H1 (cell line): ENCODE measurements around the gene RGS6. TPM values are rescaled to one million over a fixed set of nuclear protein-coding genes. Genes with fewer than 3 reads are reported as not detected.

Source experiments
- CTCF ChIA-PET: fragments of 300-600 bp; sonication (Branson Sonifier 250); formaldehyde crosslinking; loops from one replicate; lab custom pipeline; 2021; ENCODE audit not compliant: partially characterized antibody; lab: Charles Lee
- POLR2A ChIA-PET: fragments of 300-600 bp; sonication (Branson Sonifier 250); formaldehyde crosslinking; loops from one replicate; lab custom pipeline; 2021; ENCODE audit warnings: inconsistent platforms; ENCODE audit not compliant: partially characterized antibody; lab: Charles Lee
- DNase-seq, 2 experiments: peaks; one replicate each; pipeline versions ENCODE4 v3.0.0 to v3.0.0-alpha.2; 2010 to 2022; ENCODE audit warnings: low spot score in 2 of 2, low read depth in 1 of 2, mixed read lengths in 1 of 2
- FAIRE-seq: peaks from 2 replicates; lab custom pipeline; 2011; peaks lifted over from hg19 to GRCh38; lab: Jason Lieb, UNC
- H2AFZ ChIP-seq: 2 replicates; pipeline ENCODE4 v1.8.1; 2012; ENCODE audit warnings: low read length, inconsistent platforms
- H2AK5ac ChIP-seq: 2 replicates; pipeline ENCODE4 v1.6.1; 2013; ENCODE audit warnings: low read depth, low read length
- H2BK120ac ChIP-seq: replicated peaks from 2 replicates; pipeline ENCODE3; 2013; ENCODE audit warnings: low read depth, low read length, inconsistent platforms
- H2BK12ac ChIP-seq: 2 replicates; pipeline ENCODE4 v1.6.1; 2013; ENCODE audit warnings: low read depth, low read length
- H2BK15ac ChIP-seq: 2 replicates; pipeline ENCODE4 v1.6.1; 2013; ENCODE audit warnings: low read length
- H2BK20ac ChIP-seq: 2 replicates; pipeline ENCODE4 v1.6.1; 2013; ENCODE audit warnings: low read length
- H2BK5ac ChIP-seq: 2 replicates; pipeline ENCODE4 v1.6.1; 2013; ENCODE audit warnings: low read depth, low read length
- H3K14ac ChIP-seq: 2 replicates; pipeline ENCODE4 v1.6.1; 2013; ENCODE audit warnings: inconsistent platforms; ENCODE audit not compliant: insufficient read length
- H3K18ac ChIP-seq: 2 replicates; pipeline ENCODE4 v1.6.1; 2013; ENCODE audit warnings: low read length; ENCODE audit errors: extremely low read depth
- H3K23ac ChIP-seq: 2 replicates; pipeline ENCODE4 v1.6.1; 2013; ENCODE audit warnings: inconsistent platforms; ENCODE audit not compliant: insufficient read length
- H3K23me2 ChIP-seq: 2 replicates; pipeline ENCODE4 v1.6.1; 2013; ENCODE audit warnings: low read depth, low read length
- H3K27ac ChIP-seq: 2 replicates; pipeline ENCODE4 v1.6.1; 2011; ENCODE audit warnings: low read depth, low read length, inconsistent platforms
- H3K27me3 ChIP-seq, 4 experiments: replicated peaks in 1 of 4; 1 replicate in 1 of 4; 2 replicates in 3 of 4; pipeline versions ENCODE4 v1.6.1 to v1.8.1; 2011 to 2013; ENCODE audit warnings: low read length in 3 of 4, mild to moderate bottlenecking in 3 of 4, inconsistent platforms in 2 of 4, mixed read lengths in 2 of 4, moderate library complexity in 1 of 4; ENCODE audit not compliant: control insufficient read depth in 3 of 4, insufficient read depth in 3 of 4; ENCODE audit errors: extremely low read depth in 1 of 4
- H3K36me3 ChIP-seq, 4 experiments: 2 replicates each; pipeline versions ENCODE4 v1.6.1 to v1.8.1; 2011 to 2013; ENCODE audit warnings: mild to moderate bottlenecking in 4 of 4, low read length in 3 of 4, moderate library complexity in 2 of 4, control low read depth in 1 of 4, inconsistent platforms in 1 of 4; ENCODE audit not compliant: insufficient read depth in 4 of 4, control insufficient read depth in 2 of 4
- H3K4ac ChIP-seq: replicated peaks from 2 replicates; pipeline ENCODE3; 2013; ENCODE audit warnings: low read length, low read depth, mixed read lengths, inconsistent platforms; ENCODE audit not compliant: insufficient read length
- H3K4me1 ChIP-seq, 4 experiments: replicated peaks in 1 of 4; 1 replicate in 1 of 4; 2 replicates in 3 of 4; pipeline versions ENCODE4 v1.6.1 to v1.8.1; 2011 to 2013; ENCODE audit warnings: low read length in 3 of 4, inconsistent platforms in 2 of 4, mixed read lengths in 1 of 4; ENCODE audit not compliant: insufficient read depth in 4 of 4, control insufficient read depth in 3 of 4
- H3K4me2 ChIP-seq, 2 experiments: 2 replicates each; pipeline versions ENCODE4 v1.6.1 to v1.8.1; 2011 to 2013; ENCODE audit warnings: low read depth in 2 of 2, low read length in 2 of 2, control low read depth in 1 of 2, inconsistent platforms in 1 of 2, mild to moderate bottlenecking in 1 of 2; ENCODE audit not compliant: insufficient read depth in 1 of 2
- H3K4me3 ChIP-seq, 4 experiments: fragments of 200-600, 300-600 bp in 1 of 4; sonication (generic), shearing (Covaris generic), sonication (Bioruptor Twin) in 1 of 4; 2 replicates each; pipeline versions ENCODE4 v1.5.1 to v1.8.1; 2011 to 2016; ENCODE audit warnings: low read length in 4 of 4, low read depth in 3 of 4, control low read depth in 2 of 4, inconsistent platforms in 2 of 4, mild to moderate bottlenecking in 2 of 4, mixed read lengths in 1 of 4, moderate library complexity in 1 of 4; ENCODE audit not compliant: insufficient read depth in 2 of 4; ENCODE audit errors: extremely low read depth in 1 of 4
- H3K56ac ChIP-seq: replicated peaks from 2 replicates; pipeline ENCODE3; 2013; ENCODE audit warnings: low read depth, mild to moderate bottlenecking, mixed read lengths, low read length, inconsistent platforms; ENCODE audit not compliant: insufficient read length
- H3K79me1 ChIP-seq: 2 replicates; pipeline ENCODE4 v1.6.1; 2013; ENCODE audit warnings: low read depth, low read length, control low read depth
- H3K79me2 ChIP-seq, 2 experiments: 2 replicates each; pipeline versions ENCODE4 v1.6.1 to v1.8.1; 2012 to 2013; ENCODE audit warnings: low read length in 2 of 2, mild to moderate bottlenecking in 2 of 2, inconsistent platforms in 1 of 2; ENCODE audit not compliant: insufficient read depth in 2 of 2, control insufficient read depth in 1 of 2
- H3K9ac ChIP-seq, 4 experiments: replicated peaks in 1 of 4; 1 replicate in 1 of 4; 2 replicates in 3 of 4; pipeline versions ENCODE4 v1.6.1 to v1.8.1; 2011 to 2013; ENCODE audit warnings: low read depth in 3 of 4, low read length in 3 of 4, control low read depth in 2 of 4, mild to moderate bottlenecking in 2 of 4, moderate library complexity in 2 of 4, inconsistent platforms in 1 of 4; ENCODE audit errors: extremely low read depth in 1 of 4
- H3K9me3 ChIP-seq, 2 experiments: 2 replicates each; pipeline versions ENCODE4 v1.6.1 to v1.8.1; 2012 to 2013; ENCODE audit warnings: mild to moderate bottlenecking in 2 of 2, moderate library complexity in 2 of 2, control low read depth in 1 of 2, inconsistent platforms in 1 of 2, low read depth in 1 of 2, low read length in 1 of 2, mixed read lengths in 1 of 2; ENCODE audit not compliant: insufficient read depth in 2 of 2
- H4K20me1 ChIP-seq, 2 experiments: replicated peaks in 1 of 2; 2 replicates each; pipeline versions ENCODE3 to v1.8.1; 2011 to 2013; ENCODE audit warnings: inconsistent platforms in 2 of 2, low read length in 2 of 2, mild to moderate bottlenecking in 1 of 2; ENCODE audit not compliant: insufficient read depth in 2 of 2, control insufficient read depth in 1 of 2
- H4K5ac ChIP-seq: 2 replicates; pipeline ENCODE4 v1.6.1; 2013; ENCODE audit warnings: low read length, low read depth, mixed read lengths, inconsistent platforms; ENCODE audit not compliant: insufficient read length
- H4K8ac ChIP-seq: 2 replicates; pipeline ENCODE4 v1.8.0; 2013; ENCODE audit warnings: mild to moderate bottlenecking, moderate library complexity, low read length, inconsistent platforms; ENCODE audit not compliant: insufficient read depth; ENCODE audit errors: extremely low read depth
- H4K91ac ChIP-seq: replicated peaks from 2 replicates; pipeline ENCODE3; 2013; ENCODE audit warnings: low read length, mixed read lengths, inconsistent platforms; ENCODE audit not compliant: insufficient read length
- MAFK ChIP-seq: IDR thresholded peaks from 2 replicates; pipeline ENCODE4 v1.6.1; 2012; ENCODE audit warnings: low read depth, mild to moderate bottlenecking, improper control_type of control experiment, low read length
- SIRT6 ChIP-seq: IDR thresholded peaks from one replicate; pipeline ENCODE4 v1.7.1; 2012; ENCODE audit warnings: low read length, inconsistent platforms
- WGBS, 2 experiments: shearing (Covaris generic) in 1 of 2; methylation state at CpG; one replicate each; pipeline versions ENCODE4 v1.1.6 to v1.1.7; 2013 to 2015; ENCODE audit warnings: low lambda C conversion rate in 2 of 2, mixed read lengths in 2 of 2, inconsistent platforms in 1 of 2, low coverage in 1 of 2, missing lambda C conversion rate in 1 of 2; ENCODE audit not compliant: insufficient replicate concordance in 2 of 2, insufficient coverage in 1 of 2, insufficient read length in 1 of 2; ENCODE audit errors: extremely low coverage in 1 of 2, missing lambda C conversion rate in 1 of 2; 5-methylcytosine and 5-hydroxymethylcytosine counted together
- polyA plus RNA-seq, 7 experiments: library from polyadenylated mRNA; depleted of rRNA in 3 of 7; stranded (reverse) in 5 of 7; unstranded in 2 of 7; fragments of >200 nt in 5 of 7; fragments of 200-250 nt in 2 of 7; gene quantifications; 1 replicate in 5 of 7; 2 replicates in 1 of 7; 4 replicates in 1 of 7; pipeline versions ENCODE4 v1.2.1 to v1.2.3, GENCODE V29; 2011 to 2013; ENCODE audit warnings: missing spikeins in 2 of 7, mixed read lengths in 2 of 7
- total RNA-seq: library from RNA; stranded (reverse); fragmentation: NEBNext Ultra II Directional; extraction: Animal tissue kit (Norgen Biotek cat#: 25700); gene quantifications from 2 replicates; pipeline ENCODE4 v1.2.1, GENCODE V29; 2021

The RGS6 gene
- total and polyA plus RNA-seq, 2 of the 8 experiments (the other 6 are each of a cell fraction or from before 2014, with no cell fraction given) = 0.26 to 1.1 TPM

DNA sequence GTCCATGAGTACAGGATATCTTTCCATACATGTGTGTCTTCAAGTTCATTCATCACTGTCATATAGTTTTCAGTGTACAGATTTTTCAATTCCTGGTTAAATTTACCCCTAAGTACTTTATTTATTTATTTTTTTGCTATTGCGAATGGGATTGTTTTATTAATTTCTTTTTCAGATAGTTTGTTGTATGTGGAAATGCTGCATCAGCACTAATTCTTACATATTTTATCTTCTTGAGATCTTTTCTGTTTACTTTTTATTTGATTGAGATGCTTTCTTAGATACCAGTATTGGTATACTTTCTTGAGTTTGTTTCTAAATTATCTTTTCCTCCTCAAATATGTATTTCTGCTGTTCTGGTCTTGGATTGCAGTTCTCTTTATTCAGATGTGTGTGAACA lies 148.9 kb downstream of the RGS6 start:
- Histone ChIP-seq H4K91ac (no peak overlapping the region), H3K23me2 (no peaks in the 10 kb centered on the region), H2BK15ac (no peak overlapping the region), H4K5ac (no peak overlapping the region), H2BK12ac (no peak overlapping the region), H3K4me3 (no peak overlapping the region), H2AFZ (no peak overlapping the region), H3K27me3 (no peaks in the 10 kb centered on the region), H3K79me1 (no peaks in the 10 kb centered on the region), H3K56ac (no peak overlapping the region), H3K27ac (no peak overlapping the region), H4K20me1 (no peaks in the 10 kb centered on the region), H3K4ac (no peak overlapping the region), H3K23ac (no peak overlapping the region), H4K8ac (no peak overlapping the region), H3K4me1 (peaks cover 0 to 3% (median 0%) of the 10 kb centered on the region in 4 experiments; a peak in 2 of 7 replicates), H2AK5ac (no peak overlapping the region), H3K18ac (no peak overlapping the region), H3K79me2 (no peaks in the 10 kb centered on the region), H3K9me3 (peaks cover 6 to 13% of the 10 kb centered on the region in 2 experiments; a peak in 3 of 4 replicates), H3K14ac (no peak overlapping the region), H3K9ac (no peak overlapping the region), H3K4me2 (no peak overlapping the region), H2BK5ac (no peak overlapping the region), H2BK20ac (no peak overlapping the region), H2BK120ac (no peak overlapping the region), H3K36me3 (no peaks in the 10 kb centered on the region)
- FAIRE-seq (no peak), DNase-seq (no peak)
- POLR2A ChIA-PET = no interaction called here
- peak; percentile 71; the same call in 1 of the 2 replicates for TF ChIP-seq MAFK
- TF ChIP-seq SIRT6 = no peak
- WGBS, 2 experiments = 85% methylated on average over 1 of the region's 1 CpG; no CpG with 5 or more reads in 1 of the 2 experiments
- CTCF ChIA-PET = interaction anchor here (0.6 kb wide), 1 partner anchor 22 kb away, joined by 3 read pairs; no protein-coding TSS in a partner anchor
